Endothelial cell of umbilical vein (primary cell): ENCODE measurements around the gene ACTR2. TPM values are rescaled to one million over a fixed set of nuclear protein-coding genes. Genes with fewer than 3 reads are reported as not detected.

ENCODE experiments used
- BruUV-seq: library from RNA; stranded (reverse); fragments of 400-500 nt; replicated peaks from 2 replicates; lab custom pipeline; 2021; lab: Mats Ljungman, UMichigan
- CTCF ChIA-PET: fragments of 300-600, 350-600 bp; sonication (Branson Sonifier 250); formaldehyde crosslinking; loops from one replicate; lab custom pipeline; 2021; ENCODE audit warnings: antibody characterized with exemption, inconsistent platforms; lab: Charles Lee
- POLR2A ChIA-PET: fragments of 300-600, 350-600 bp; sonication (Branson Sonifier 250); formaldehyde crosslinking; loops from one replicate; lab custom pipeline; 2021; ENCODE audit warnings: antibody characterized with exemption, inconsistent platforms; lab: Charles Lee
- DNase-seq: peaks from one replicate; pipeline ENCODE4 v3.0.0-alpha.2; 2011; ENCODE audit warnings: low read depth, low spot score
- FAIRE-seq: peaks from 2 replicates; lab custom pipeline; 2011; peaks lifted over from hg19 to GRCh38; lab: Jason Lieb, UNC
- H2AFZ ChIP-seq: 2 replicates; pipeline ENCODE4 v1.6.0; 2012; ENCODE audit warnings: low read depth, low read length, control low read depth, inconsistent platforms
- H3K27ac ChIP-seq: 2 replicates; pipeline ENCODE4 v1.5.1; 2011; ENCODE audit warnings: low read depth, mild to moderate bottlenecking, control low read depth, low read length, moderate library complexity; ENCODE audit not compliant: insufficient read depth
- H3K27me3 ChIP-seq, 2 experiments: 2 replicates each; pipeline versions ENCODE4 v1.6.0 to v1.6.1; 2011; ENCODE audit warnings: low read length in 2 of 2, mixed read lengths in 1 of 2; ENCODE audit not compliant: control insufficient read depth in 2 of 2, insufficient read depth in 2 of 2
- H3K36me3 ChIP-seq, 2 experiments: 2 replicates in 1 of 2; 3 replicates in 1 of 2; pipeline ENCODE4 v1.5.1; 2011; ENCODE audit warnings: low read length in 2 of 2, mild to moderate bottlenecking in 1 of 2, moderate library complexity in 1 of 2; ENCODE audit not compliant: control insufficient read depth in 2 of 2, insufficient read depth in 2 of 2; ENCODE audit errors: extremely low read depth in 1 of 2
- H3K4me1 ChIP-seq: 3 replicates; pipeline ENCODE4 v1.5.1; 2011; ENCODE audit warnings: mild to moderate bottlenecking, low read length; ENCODE audit not compliant: control insufficient read depth, insufficient read depth; ENCODE audit errors: extremely low read depth
- H3K4me2 ChIP-seq: 2 replicates; pipeline ENCODE4 v1.6.1; 2011; ENCODE audit warnings: low read length, control low read depth, mixed read lengths; ENCODE audit not compliant: insufficient read depth
- H3K4me3 ChIP-seq, 3 experiments: fragments of 200-600 bp in 1 of 3; sonication (generic), shearing (Covaris generic) in 1 of 3; replicated peaks in 1 of 3; 2 replicates each; pipeline ENCODE4 v1.5.1; 2011 to 2016; ENCODE audit warnings: control low read depth in 3 of 3, low read length in 3 of 3, mild to moderate bottlenecking in 2 of 3, inconsistent platforms in 1 of 3, low read depth in 1 of 3, moderate library complexity in 1 of 3; ENCODE audit not compliant: insufficient read depth in 1 of 3
- H3K79me2 ChIP-seq: 2 replicates; pipeline ENCODE4 v1.6.0; 2012; ENCODE audit warnings: low read length, inconsistent platforms; ENCODE audit not compliant: control insufficient read depth, insufficient read depth
- H3K9ac ChIP-seq: replicated peaks from 2 replicates; pipeline ENCODE3; 2011; ENCODE audit warnings: low read length, control low read depth; ENCODE audit not compliant: insufficient read depth; ENCODE audit errors: extremely low read depth
- H3K9me1 ChIP-seq: replicated peaks from 3 replicates; pipeline ENCODE4 v1.6.0; 2011; ENCODE audit warnings: mild to moderate bottlenecking, low read length; ENCODE audit not compliant: control insufficient read depth, insufficient read depth; ENCODE audit errors: extremely low read depth
- H3K9me3 ChIP-seq: replicated peaks from 2 replicates; pipeline ENCODE4 v1.5.1; 2012; ENCODE audit warnings: low read length, inconsistent platforms; ENCODE audit not compliant: control insufficient read depth, insufficient read depth
- H4K20me1 ChIP-seq: replicated peaks from 2 replicates; pipeline ENCODE3; 2011; ENCODE audit warnings: mild to moderate bottlenecking, low read length; ENCODE audit not compliant: control insufficient read depth, insufficient read depth; ENCODE audit errors: extremely low read depth
- EZH2 ChIP-seq: IDR thresholded peaks from 2 replicates; pipeline ENCODE4 v1.6.1; 2012; ENCODE audit warnings: borderline replicate concordance, low read depth, mild to moderate bottlenecking, moderate library complexity, low read length, inconsistent platforms; ENCODE audit not compliant: severe bottlenecking
- FOS ChIP-seq: IDR thresholded peaks from 2 replicates; pipeline ENCODE4 v1.6.1; 2011; ENCODE audit warnings: mild to moderate bottlenecking, low read length, moderate library complexity, borderline replicate concordance; ENCODE audit not compliant: insufficient read depth
- GATA2 ChIP-seq: IDR thresholded peaks from 2 replicates; pipeline ENCODE4 v1.7.0; 2011; ENCODE audit warnings: low read depth, mild to moderate bottlenecking, moderate library complexity, mixed read lengths, low read length; ENCODE audit not compliant: insufficient read length, insufficient read depth
- JUN ChIP-seq: IDR thresholded peaks from 2 replicates; pipeline ENCODE4 v1.6.1; 2011; ENCODE audit warnings: borderline replicate concordance, low read depth; ENCODE audit not compliant: insufficient read length, insufficient read depth
- MYC ChIP-seq: IDR thresholded peaks from one replicate; pipeline ENCODE4 v1.6.1; 2011; ENCODE audit warnings: mild to moderate bottlenecking, low read depth, low read length
- POLR2A ChIP-seq: IDR thresholded peaks from 2 replicates; pipeline ENCODE4 v1.6.1; 2012; ENCODE audit warnings: low read depth, mild to moderate bottlenecking, control low read depth, low read length
- POLR2AphosphoS5 ChIP-seq: IDR thresholded peaks from 2 replicates; pipeline ENCODE4 v1.6.1; 2012; ENCODE audit warnings: low read depth, mild to moderate bottlenecking, control low read depth, low read length, moderate library complexity; ENCODE audit not compliant: insufficient read depth
- dilution Hi-C: fragments of 300-500 bp; cut with MboI; formaldehyde crosslinking; loops from one replicate; pipeline ENCODE4 v1.15.0; 2019; ENCODE audit warnings: low sequenced_read_pairs; ENCODE audit not compliant: extremely low pct_ligation_motif_present
- intact Hi-C: fragments of 100-400 bp; cut with micrococcal nuclease; formaldehyde crosslinking; loops from one replicate; pipeline ENCODE4 v1.10.0; 2022
- polyA plus RNA-seq, 4 experiments: library from polyadenylated mRNA; depleted of rRNA in 3 of 4; stranded (reverse) in 3 of 4; unstranded in 1 of 4; fragments of >200 nt; gene quantifications; 2 replicates each; pipeline versions ENCODE4 v1.2.1 to v1.2.3, GENCODE V29; 2011 to 2012; ENCODE audit warnings: missing spikeins in 1 of 4
- total RNA-seq: library from RNA; stranded (reverse); gene quantifications from 2 replicates; pipeline ENCODE4 v1.2.3, GENCODE V29; 2021
- TF ChIP-seq, protein P1 (sequence below): IDR thresholded peaks from 2 replicates; pipeline ENCODE4 v1.6.1; 2011; ENCODE audit not compliant: insufficient read depth, insufficient read length
- TF ChIP-seq, protein P2 (sequence below), 2 donors: IDR thresholded peaks; 1 replicate in 1 of 2; 2 replicates in 1 of 2; pipeline ENCODE4 v1.5.1; 2011; ENCODE audit warnings: low read length in 2 of 2, mild to moderate bottlenecking in 2 of 2, moderate library complexity in 2 of 2, control low read depth in 1 of 2, inconsistent platforms in 1 of 2, low read depth in 1 of 2; ENCODE audit not compliant: insufficient read depth in 1 of 2; ENCODE audit errors: extremely low read depth in 1 of 2

Gene ACTR2
- total and polyA plus RNA-seq, 2 donors (not counting 3 experiments of a cell fraction or from before 2014, with no cell fraction given): 48.7 to 287 TPM

GRCh38 chr2:65314801-65315441 is 87.3 kb downstream of the ACTR2 start:
- POLR2A ChIA-PET: no interaction called here
- Histone ChIP-seq H3K9me3 (no peaks in the 10 kb centered on the region), H3K27ac (no peak overlapping the region), H3K4me1 (peaks cover 7% of the 10 kb centered on the region), H3K79me2 (no peaks in the 10 kb centered on the region), H4K20me1 (no peaks in the 10 kb centered on the region), H3K4me2 (no peak overlapping the region), H3K9me1 (no peaks in the 10 kb centered on the region), H2AFZ (no peak overlapping the region), H3K4me3 (no peak overlapping the region), H3K27me3 (no peaks in the 10 kb centered on the region), H3K36me3 (no peaks in the 10 kb centered on the region), H3K9ac (no peak overlapping the region)
- TF ChIP-seq EZH2 (no peak), POLR2A (no peak), MYC (no peak), FOS (no peak), JUN (no peak), GATA2 (no peak), POLR2AphosphoS5 (no peak)
- TF ChIP-seq, protein P1, sequence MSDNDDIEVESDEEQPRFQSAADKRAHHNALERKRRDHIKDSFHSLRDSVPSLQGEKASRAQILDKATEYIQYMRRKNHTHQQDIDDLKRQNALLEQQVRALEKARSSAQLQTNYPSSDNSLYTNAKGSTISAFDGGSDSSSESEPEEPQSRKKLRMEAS: no peak
- TF ChIP-seq, protein P2, sequence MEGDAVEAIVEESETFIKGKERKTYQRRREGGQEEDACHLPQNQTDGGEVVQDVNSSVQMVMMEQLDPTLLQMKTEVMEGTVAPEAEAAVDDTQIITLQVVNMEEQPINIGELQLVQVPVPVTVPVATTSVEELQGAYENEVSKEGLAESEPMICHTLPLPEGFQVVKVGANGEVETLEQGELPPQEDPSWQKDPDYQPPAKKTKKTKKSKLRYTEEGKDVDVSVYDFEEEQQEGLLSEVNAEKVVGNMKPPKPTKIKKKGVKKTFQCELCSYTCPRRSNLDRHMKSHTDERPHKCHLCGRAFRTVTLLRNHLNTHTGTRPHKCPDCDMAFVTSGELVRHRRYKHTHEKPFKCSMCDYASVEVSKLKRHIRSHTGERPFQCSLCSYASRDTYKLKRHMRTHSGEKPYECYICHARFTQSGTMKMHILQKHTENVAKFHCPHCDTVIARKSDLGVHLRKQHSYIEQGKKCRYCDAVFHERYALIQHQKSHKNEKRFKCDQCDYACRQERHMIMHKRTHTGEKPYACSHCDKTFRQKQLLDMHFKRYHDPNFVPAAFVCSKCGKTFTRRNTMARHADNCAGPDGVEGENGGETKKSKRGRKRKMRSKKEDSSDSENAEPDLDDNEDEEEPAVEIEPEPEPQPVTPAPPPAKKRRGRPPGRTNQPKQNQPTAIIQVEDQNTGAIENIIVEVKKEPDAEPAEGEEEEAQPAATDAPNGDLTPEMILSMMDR (IDR thresholded peaks at IDR 0.05; ENCODE audit: extremely low read depth in 1 of 2, insufficient read depth in 1 of 2, low read depth in 1 of 2, low read length in 2 of 2): no peak
- DNase-seq (no peak), FAIRE-seq (no peak)
- dilution Hi-C loops (no loop called here), intact Hi-C loops (loop anchor here (5.0 kb wide), 1 partner anchor 37 kb away; no protein-coding TSS in a partner anchor)
- CTCF ChIA-PET: no interaction called here
- BruUV-seq: no TSS peak
